Stimulated activated CD4-positive, alpha-beta T cell treated with anti-CD3 and anti-CD28 coated beads, Interleukin-1b, Interleukin-23, amount 100 ng/mL, for 48 hours (primary cell): ENCODE measurements around the gene LSM11.

Experiments used
- DNase-seq: peaks from one replicate; pipeline ENCODE4 v3.0.0-alpha.2; 2020

Gene LSM11

GRCh38 chr5:157735991-157736390 lies 7.5 kb upstream of the LSM11 start:
- DNase-seq, result no peak

GRCh38 chr5:157739388-157740228 lies 3.9 kb upstream of the LSM11 start:
- DNase-seq, result no peak

GRCh38 chr5:157740229-157740610 lies 3.3 kb upstream of the LSM11 start:
- no peak for DNase-seq

- DNase-seq, result no peak
Measured at GRCh38 chr5:157741131-157741530, 2.4 kb upstream of the LSM11 start.

GRCh38 chr5:157744051-157745011 lies 819 bp downstream of the LSM11 start:
- peak; percentile 24 for DNase-seq

- DNase-seq, result no peak
Measured at GRCh38 chr5:157745041-157745456, 1.5 kb downstream of the LSM11 start.

- DNase-seq, result no peak
Measured at GRCh38 chr5:157747173-157747740, 3.7 kb downstream of the LSM11 start.

- no peak for DNase-seq
Measured at GRCh38 chr5:157747766-157748700, 4.5 kb downstream of the LSM11 start.

- peak; percentile 19 for DNase-seq
Measured at GRCh38 chr5:157748760-157749461, 5.4 kb downstream of the LSM11 start.

GRCh38 chr5:157749462-157749799 lies 5.9 kb downstream of the LSM11 start:
- DNase-seq, result no peak

GRCh38 chr5:157750320-157750719 lies 6.8 kb downstream of the LSM11 start:
- no peak for DNase-seq

- no peak for DNase-seq
Measured at GRCh38 chr5:157756122-157756521, 12.6 kb downstream of the LSM11 start.

- no peak for DNase-seq
Measured at GRCh38 chr5:157758706-157759105, 15.2 kb downstream of the LSM11 start.

- peak; percentile 5 for DNase-seq
Measured at GRCh38 chr5:157761690-157762621, 18.4 kb downstream of the LSM11 start.

- DNase-seq, result no peak
Measured at GRCh38 chr5:157764531-157764930, 21.0 kb downstream of the LSM11 start.

GRCh38 chr5:157766442-157766841 lies 22.9 kb downstream of the LSM11 start:
- no peak for DNase-seq

GRCh38 chr5:157766902-157767301 lies 23.4 kb downstream of the LSM11 start:
- no peak for DNase-seq

- no peak for DNase-seq
Measured at GRCh38 chr5:157767689-157768088, 24.2 kb downstream of the LSM11 start.

GRCh38 chr5:157770665-157771064 lies 27.2 kb downstream of the LSM11 start:
- DNase-seq, result no peak

- DNase-seq, result no peak
Measured at GRCh38 chr5:157772127-157772526, 28.6 kb downstream of the LSM11 start.
